Measurements from ENCODE around the gene NFKBIL1.

NFKBIL1 gene

GRCh38 chr6:31525932-31526591 is 21.3 kb upstream of the NFKBIL1 start:
- H3K36me3 ChIP-seq, result peaks cover 21% of the 10 kb centered on the region
- no peak overlapping the region for H3K27ac ChIP-seq
- H3K27me3 ChIP-seq, result no peaks in the 10 kb centered on the region
- H3K9me3 ChIP-seq, result no peaks in the 10 kb centered on the region
- H3K4me2 ChIP-seq, result no peak overlapping the region
- no peaks in the 10 kb centered on the region for H3K4me1 ChIP-seq
- peaks cover 26% of the 10 kb centered on the region for H4K20me1 ChIP-seq
- no peak overlapping the region for H3K9ac ChIP-seq
- no peak overlapping the region for H3K4me3 ChIP-seq
- no peak for TF ChIP-seq Cebpa-rat (IDR thresholded peaks at IDR 0.05)

GRCh38 chr6:31528307-31528777 is 19.1 kb upstream of the NFKBIL1 start:
- Histone ChIP-seq H3K4me2 (no peak overlapping the region), H3K36me3 (peaks cover 43% of the 10 kb centered on the region), H3K27me3 (no peaks in the 10 kb centered on the region), H3K4me1 (no peaks in the 10 kb centered on the region), H4K20me1 (peaks cover 48% of the 10 kb centered on the region), H3K4me3 (no peak overlapping the region), H3K27ac (no peak overlapping the region), H3K9me3 (no peaks in the 10 kb centered on the region), H3K9ac (no peak overlapping the region)
- no peak for TF ChIP-seq Cebpa-rat (IDR thresholded peaks at IDR 0.05)

- H3K27me3 ChIP-seq, result no peaks in the 10 kb centered on the region
- H3K27ac ChIP-seq, result no peak within 1 kb of the TSS
- peaks cover 53% of the 10 kb centered on the region for H4K20me1 ChIP-seq
- H3K4me3 ChIP-seq, result no peak within 1 kb of the TSS
- H3K4me2 ChIP-seq, result no peak within 1 kb of the TSS
- no peaks in the 10 kb centered on the region for H3K9me3 ChIP-seq
- no peak within 1 kb of the TSS for H3K9ac ChIP-seq
- TF ChIP-seq Cebpa-rat (IDR thresholded peaks at IDR 0.05), result no peak
- H3K4me1 ChIP-seq, result no peaks in the 10 kb centered on the region
- peaks cover 48% of the 10 kb centered on the region for H3K36me3 ChIP-seq
Measured at GRCh38 chr6:31528821-31529328, 18.5 kb upstream of the NFKBIL1 start, which contains the start of gene MCCD1. MCCD1 (plus strand) TSS chr6:31528962; CDS start chr6:31529015, 53 bp downstream.

- Histone ChIP-seq H3K36me3 (peaks cover 55% of the 10 kb centered on the region), H3K4me1 (no peaks in the 10 kb centered on the region), H3K27me3 (no peaks in the 10 kb centered on the region), H3K4me2 (no peak overlapping the region), H3K9ac (no peak overlapping the region), H4K20me1 (peaks cover 60% of the 10 kb centered on the region), H3K27ac (no peak overlapping the region), H3K9me3 (no peaks in the 10 kb centered on the region), H3K4me3 (no peak overlapping the region)
- TF ChIP-seq Cebpa-rat (IDR thresholded peaks at IDR 0.05), result no peak
Measured at GRCh38 chr6:31529329-31530150, 17.9 kb upstream of the NFKBIL1 start.

- no peak overlapping the region for H3K27ac ChIP-seq
- H3K9me3 ChIP-seq, result no peaks in the 10 kb centered on the region
- H3K4me2 ChIP-seq, result no peak overlapping the region
- peaks cover 71% of the 10 kb centered on the region for H4K20me1 ChIP-seq
- H3K4me1 ChIP-seq, result no peaks in the 10 kb centered on the region
- no peak overlapping the region for H3K9ac ChIP-seq
- peaks cover 66% of the 10 kb centered on the region for H3K36me3 ChIP-seq
- no peaks in the 10 kb centered on the region for H3K27me3 ChIP-seq
- TF ChIP-seq Cebpa-rat (IDR thresholded peaks at IDR 0.05), result no peak
- no peak overlapping the region for H3K4me3 ChIP-seq
Measured at GRCh38 chr6:31530659-31531058, 16.7 kb upstream of the NFKBIL1 start.

GRCh38 chr6:31531162-31531561 is 16.2 kb upstream of the NFKBIL1 start:
- TF ChIP-seq Cebpa-rat (IDR thresholded peaks at IDR 0.05), result no peak
- no peak overlapping the region for H3K4me2 ChIP-seq
- H3K36me3 ChIP-seq, result peaks cover 71% of the 10 kb centered on the region
- H3K27ac ChIP-seq, result no peak overlapping the region
- H4K20me1 ChIP-seq, result peaks cover 76% of the 10 kb centered on the region
- no peaks in the 10 kb centered on the region for H3K27me3 ChIP-seq
- H3K9ac ChIP-seq, result no peak overlapping the region
- no peaks in the 10 kb centered on the region for H3K9me3 ChIP-seq
- no peaks in the 10 kb centered on the region for H3K4me1 ChIP-seq
- H3K4me3 ChIP-seq, result no peak overlapping the region

- Histone ChIP-seq H3K4me1 (no peaks in the 10 kb centered on the region), H3K4me2 (no peak overlapping the region), H3K9me3 (no peaks in the 10 kb centered on the region), H3K4me3 (no peak overlapping the region), H3K36me3 (peaks cover 80% of the 10 kb centered on the region), H3K27me3 (no peaks in the 10 kb centered on the region), H4K20me1 (peaks cover 84% of the 10 kb centered on the region), H3K27ac (no peak overlapping the region), H3K9ac (no peak overlapping the region)
- no peak for TF ChIP-seq Cebpa-rat (IDR thresholded peaks at IDR 0.05)
Measured at GRCh38 chr6:31531771-31532643, 15.4 kb upstream of the NFKBIL1 start.

GRCh38 chr6:31532644-31533454 is 14.6 kb upstream of the NFKBIL1 start:
- no peaks in the 10 kb centered on the region for H3K27me3 ChIP-seq
- no peak overlapping the region for H3K9ac ChIP-seq
- 0 out of 2 replicates have a peak, but pooled peaks cover 4% of the 10 kb centered on the region for H3K4me1 ChIP-seq
- no peak overlapping the region for H3K4me2 ChIP-seq
- peaks cover 88% of the 10 kb centered on the region for H3K36me3 ChIP-seq
- H4K20me1 ChIP-seq, result peaks cover 93% of the 10 kb centered on the region
- TF ChIP-seq Cebpa-rat (IDR thresholded peaks at IDR 0.05), result no peak
- H3K27ac ChIP-seq, result no peak overlapping the region
- no peaks in the 10 kb centered on the region for H3K9me3 ChIP-seq
- H3K4me3 ChIP-seq, result no peak overlapping the region

- Histone ChIP-seq H3K27ac (no peak overlapping the region), H4K20me1 (peaks cover 96% of the 10 kb centered on the region), H3K4me2 (no peak overlapping the region), H3K9me3 (no peaks in the 10 kb centered on the region), H3K36me3 (peaks cover 94% of the 10 kb centered on the region), H3K4me3 (no peak overlapping the region), H3K4me1 (peaks cover 10% of the 10 kb centered on the region), H3K9ac (no peak overlapping the region), H3K27me3 (no peaks in the 10 kb centered on the region)
- no peak for TF ChIP-seq Cebpa-rat (IDR thresholded peaks at IDR 0.05)
Measured at GRCh38 chr6:31533455-31533841, 14.0 kb upstream of the NFKBIL1 start.

All from BLaER1 (cell line).